ENCODE data around the gene SLC22A4. TPM values are rescaled to one million over a fixed set of nuclear protein-coding genes. Genes with fewer than 3 reads are reported as not detected.
A peak's percentile ranks its signal among the peaks of the same experiment; 100 is the strongest.

The SLC22A4 gene
- total RNA-seq, 2 experiments from 2014 or later = 0.95 to 1.3 TPM

GRCh38 chr5:132377738-132378137 is 83.5 kb downstream of the SLC22A4 start:
- Mint-ChIP-seq H3K27ac (no peak overlapping the region), H3K4me1 (peaks cover 3% of the 10 kb centered on the region), H3K36me3 (no peaks in the 10 kb centered on the region), H3K27me3 (no peaks in the 10 kb centered on the region), H3K9me3 (no peaks in the 10 kb centered on the region), H3K4me3 (no peak overlapping the region)
- no peak for DNase-seq

- H3K4me1 Mint-ChIP-seq = peaks cover 3% of the 10 kb centered on the region
- no peak overlapping the region for H3K4me3 Mint-ChIP-seq
- no peak for DNase-seq
- no peaks in the 10 kb centered on the region for H3K9me3 Mint-ChIP-seq
- no peaks in the 10 kb centered on the region for H3K27me3 Mint-ChIP-seq
- H3K27ac Mint-ChIP-seq = no peak overlapping the region
- H3K36me3 Mint-ChIP-seq = no peaks in the 10 kb centered on the region
Observed at GRCh38 chr5:132378580-132378979, 84.4 kb downstream of the SLC22A4 start.

- no peak overlapping the region for H3K4me3 Mint-ChIP-seq
- no peaks in the 10 kb centered on the region for H3K36me3 Mint-ChIP-seq
- peaks cover 1% of the 10 kb centered on the region for H3K4me1 Mint-ChIP-seq
- H3K27ac Mint-ChIP-seq = no peak overlapping the region
- DNase-seq = no peak
- H3K9me3 Mint-ChIP-seq = no peaks in the 10 kb centered on the region
- H3K27me3 Mint-ChIP-seq = no peaks in the 10 kb centered on the region
Observed at GRCh38 chr5:132380047-132380446, 85.9 kb downstream of the SLC22A4 start.

- no peaks in the 10 kb centered on the region for H3K27me3 Mint-ChIP-seq
- DNase-seq = no peak
- no peak overlapping the region for H3K27ac Mint-ChIP-seq
Observed at GRCh38 chr5:132380741-132381140, 86.5 kb downstream of the SLC22A4 start.

GRCh38 chr5:132381614-132382013 is 87.4 kb downstream of the SLC22A4 start:
- no peak overlapping the region for H3K27ac Mint-ChIP-seq
- no peaks in the 10 kb centered on the region for H3K27me3 Mint-ChIP-seq
- peaks cover 14% of the 10 kb centered on the region for H3K4me1 Mint-ChIP-seq
- no peak for DNase-seq
- H3K9me3 Mint-ChIP-seq = no peaks in the 10 kb centered on the region
- H3K36me3 Mint-ChIP-seq = no peaks in the 10 kb centered on the region
- no peak overlapping the region for H3K4me3 Mint-ChIP-seq

More at GRCh38 chr5:132380741-132381140, 86.5 kb downstream of the SLC22A4 start:
- no peak overlapping the region for H3K4me3 Mint-ChIP-seq
- H3K36me3 Mint-ChIP-seq = no peaks in the 10 kb centered on the region
- H3K4me1 Mint-ChIP-seq = peaks cover 8% of the 10 kb centered on the region
- H3K9me3 Mint-ChIP-seq = no peaks in the 10 kb centered on the region

- H3K36me3 Mint-ChIP-seq = no peaks in the 10 kb centered on the region
- no peaks in the 10 kb centered on the region for H3K9me3 Mint-ChIP-seq
- H3K27ac Mint-ChIP-seq = no peak overlapping the region
- no peaks in the 10 kb centered on the region for H3K27me3 Mint-ChIP-seq
- DNase-seq = no peak
- H3K4me3 Mint-ChIP-seq = no peak overlapping the region
- H3K4me1 Mint-ChIP-seq = peaks cover 22% of the 10 kb centered on the region
Observed at GRCh38 chr5:132383261-132383660, 89.1 kb downstream of the SLC22A4 start.

GRCh38 chr5:132383984-132384383 is 89.8 kb downstream of the SLC22A4 start:
- Mint-ChIP-seq H3K4me3 (no peak overlapping the region), H3K4me1 (peaks cover 24% of the 10 kb centered on the region), H3K27me3 (no peaks in the 10 kb centered on the region), H3K36me3 (no peaks in the 10 kb centered on the region), H3K27ac (no peak overlapping the region), H3K9me3 (no peaks in the 10 kb centered on the region)
- no peak for DNase-seq

GRCh38 chr5:132384506-132385050 is 90.4 kb downstream of the SLC22A4 start:
- Mint-ChIP-seq H3K27ac (no peak overlapping the region), H3K36me3 (no peaks in the 10 kb centered on the region), H3K4me3 (no peak overlapping the region), H3K4me1 (peaks cover 26% of the 10 kb centered on the region), H3K9me3 (no peaks in the 10 kb centered on the region), H3K27me3 (no peaks in the 10 kb centered on the region)
- DNase-seq = no peak

- H3K4me3 Mint-ChIP-seq = no peak overlapping the region
- H3K27ac Mint-ChIP-seq = peak overlapping the region; percentile 57
- peak; percentile 61 for DNase-seq
Observed at GRCh38 chr5:132385326-132386105, 91.3 kb downstream of the SLC22A4 start.

GRCh38 chr5:132386644-132387286 is 92.6 kb downstream of the SLC22A4 start:
- H3K4me1 Mint-ChIP-seq = peaks cover 32% of the 10 kb centered on the region
- H3K27ac Mint-ChIP-seq = peak overlapping the region; percentile 28
- H3K4me3 Mint-ChIP-seq = no peak overlapping the region
- H3K9me3 Mint-ChIP-seq = no peaks in the 10 kb centered on the region
- peak; percentile 77 for DNase-seq
- no peaks in the 10 kb centered on the region for H3K27me3 Mint-ChIP-seq
- H3K36me3 Mint-ChIP-seq = no peaks in the 10 kb centered on the region

More at GRCh38 chr5:132385326-132386105, 91.3 kb downstream of the SLC22A4 start:
- Mint-ChIP-seq H3K9me3 (no peaks in the 10 kb centered on the region), H3K27me3 (no peaks in the 10 kb centered on the region), H3K4me1 (peaks cover 32% of the 10 kb centered on the region), H3K36me3 (no peaks in the 10 kb centered on the region)

- Mint-ChIP-seq H3K36me3 (peaks cover 3% of the 10 kb centered on the region), H3K27ac (no peak overlapping the region), H3K9me3 (no peaks in the 10 kb centered on the region), H3K4me1 (peaks cover 35% of the 10 kb centered on the region), H3K27me3 (no peaks in the 10 kb centered on the region), H3K4me3 (no peak overlapping the region)
- DNase-seq = no peak
Observed at GRCh38 chr5:132387640-132388117, 93.5 kb downstream of the SLC22A4 start.

GRCh38 chr5:132388244-132389050 is 94.3 kb downstream of the SLC22A4 start:
- Mint-ChIP-seq H3K27ac (no peak overlapping the region), H3K9me3 (no peaks in the 10 kb centered on the region), H3K27me3 (no peaks in the 10 kb centered on the region), H3K4me3 (no peak overlapping the region), H3K36me3 (peaks cover 3% of the 10 kb centered on the region), H3K4me1 (peaks cover 38% of the 10 kb centered on the region)
- no peak for DNase-seq

- peaks cover 5% of the 10 kb centered on the region for H3K36me3 Mint-ChIP-seq
- no peak for DNase-seq
- no peaks in the 10 kb centered on the region for H3K9me3 Mint-ChIP-seq
- H3K4me1 Mint-ChIP-seq = peaks cover 38% of the 10 kb centered on the region
- H3K27ac Mint-ChIP-seq = no peak overlapping the region
- H3K4me3 Mint-ChIP-seq = no peak overlapping the region
- no peaks in the 10 kb centered on the region for H3K27me3 Mint-ChIP-seq
Observed at GRCh38 chr5:132389051-132389331, 94.8 kb downstream of the SLC22A4 start.

- no peaks in the 10 kb centered on the region for H3K9me3 Mint-ChIP-seq
- peaks cover 7% of the 10 kb centered on the region for H3K36me3 Mint-ChIP-seq
- peaks cover 40% of the 10 kb centered on the region for H3K4me1 Mint-ChIP-seq
- no peaks in the 10 kb centered on the region for H3K27me3 Mint-ChIP-seq
- no peak overlapping the region for H3K4me3 Mint-ChIP-seq
- no peak overlapping the region for H3K27ac Mint-ChIP-seq
- no peak for DNase-seq
Observed at GRCh38 chr5:132389585-132390286, 95.5 kb downstream of the SLC22A4 start.

Data from activated naive CD8-positive, alpha-beta T cell treated with anti-CD3 and anti-CD28 coated beads for 36 hours (primary cell).